HAP-1 (cell line): ENCODE results near the gene TSPAN4.
A peak's percentile ranks its signal among the peaks of the same experiment; 100 is the strongest.

ENCODE experiments used
- DNase-seq, 2 experiments: peaks; one replicate each; pipeline ENCODE4 v3.0.0-alpha.2; 2016 to 2020; ENCODE audit warnings: low spot score in 2 of 2
- H3K27me3 ChIP-seq: fragments of 250-450 bp; sonication (Bioruptor Pico); 2 replicates; pipeline ENCODE4 v1.5.1; 2020; ENCODE audit warnings: low read depth, mild to moderate bottlenecking, moderate library complexity
- H3K36me3 ChIP-seq: fragments of 250-450 bp; sonication (Bioruptor Pico); replicated peaks from 2 replicates; pipeline ENCODE4 v1.5.1; 2020; ENCODE audit warnings: mild to moderate bottlenecking
- H3K4me1 ChIP-seq: fragments of 250-450 bp; sonication (Bioruptor Pico); 2 replicates; pipeline ENCODE4 v1.5.1; 2020; ENCODE audit warnings: mild to moderate bottlenecking
- H3K4me3 ChIP-seq: fragments of 250-450 bp; sonication (Bioruptor Pico); 2 replicates; pipeline ENCODE4 v1.5.1; 2020; ENCODE audit warnings: mild to moderate bottlenecking, moderate library complexity
- H3K9me3 ChIP-seq: fragments of 250-450 bp; sonication (Bioruptor Pico); 2 replicates; pipeline ENCODE4 v1.5.1; 2020; ENCODE audit warnings: mild to moderate bottlenecking, moderate library complexity
- in situ Hi-C: fragments of 300-500 bp; cut with MboI; formaldehyde crosslinking; loops from 3 replicates; pipeline ENCODE4 v1.14.3; 2020; ENCODE audit warnings: low sequenced_read_pairs, inconsistent platforms, mixed read lengths

The TSPAN4 gene

DNA sequence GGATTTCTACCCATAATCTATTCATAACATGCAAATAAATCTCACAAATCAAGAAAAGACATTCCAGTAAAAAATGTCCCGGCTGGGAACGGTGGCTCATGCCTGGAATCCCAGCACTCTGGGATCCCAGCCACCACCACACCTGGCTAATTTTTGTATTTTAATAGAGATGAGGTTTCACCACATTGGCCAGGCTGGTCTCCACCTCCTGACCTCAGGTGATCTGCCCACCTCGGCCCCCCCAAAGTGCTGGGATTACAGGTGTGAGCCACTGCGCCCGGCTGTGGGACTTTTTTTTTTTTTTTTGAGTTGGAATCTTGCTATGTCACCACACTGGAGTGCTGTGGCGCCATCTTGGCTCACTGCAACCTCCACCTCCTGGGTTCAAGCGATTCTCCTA lies 63.3 kb downstream of the TSPAN4 start:
- no peak overlapping the region for H3K4me3 ChIP-seq
- H3K36me3 ChIP-seq: peaks cover 48% of the 10 kb centered on the region
- in situ Hi-C loops: no loop called here
- H3K27me3 ChIP-seq: no peaks in the 10 kb centered on the region
- no peak for DNase-seq
- no peaks in the 10 kb centered on the region for H3K9me3 ChIP-seq
- no peaks in the 10 kb centered on the region; the same call in 1 of the 2 replicates for H3K4me1 ChIP-seq

DNA sequence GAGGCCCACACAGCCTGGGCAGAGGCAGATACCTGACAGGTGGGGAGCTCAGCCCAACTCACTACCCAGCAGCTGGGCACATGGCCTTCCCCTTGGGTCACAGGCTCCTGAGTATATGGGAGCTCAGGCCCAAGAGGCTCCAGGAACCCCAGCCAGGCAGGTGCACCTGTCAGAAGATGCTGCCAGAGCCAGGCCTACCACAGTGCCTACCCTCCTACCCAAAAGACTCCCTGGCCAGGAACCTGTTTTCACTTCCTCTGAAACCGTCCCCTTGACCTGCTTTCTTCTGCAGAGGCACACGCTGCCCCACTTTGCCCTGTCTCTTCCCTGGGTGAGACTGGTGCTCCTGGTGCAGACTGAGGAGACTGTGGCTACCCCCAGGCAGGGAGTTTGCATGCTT lies 65.0 kb downstream of the TSPAN4 start:
- no peaks in the 10 kb centered on the region for H3K27me3 ChIP-seq
- H3K4me3 ChIP-seq: no peak overlapping the region
- no peak for DNase-seq
- H3K36me3 ChIP-seq: peaks cover 30% of the 10 kb centered on the region
- H3K4me1 ChIP-seq: peaks cover 8% of the 10 kb centered on the region
- H3K9me3 ChIP-seq: no peaks in the 10 kb centered on the region
- in situ Hi-C loops: no loop called here

DNA sequence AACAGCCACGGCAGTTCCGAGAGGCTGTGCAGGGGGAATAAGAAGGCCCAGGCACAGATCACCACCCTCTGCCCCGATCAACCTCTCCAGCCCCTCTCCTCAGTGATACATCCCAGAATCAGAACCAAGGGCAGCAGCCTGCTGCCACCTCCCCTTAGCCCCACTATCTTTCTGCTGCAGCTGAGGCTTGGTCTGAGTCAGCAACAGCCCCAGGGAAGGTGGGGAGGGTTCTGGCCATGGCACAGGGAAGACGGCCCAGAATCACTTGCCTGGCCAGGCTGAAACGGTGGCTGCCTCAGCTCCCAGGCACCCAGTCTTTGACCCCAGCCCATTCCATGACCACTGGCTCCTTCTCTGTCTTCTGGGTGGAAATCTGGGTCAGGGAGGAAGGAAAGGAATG lies 65.6 kb downstream of the TSPAN4 start:
- Histone ChIP-seq H3K9me3 (no peaks in the 10 kb centered on the region), H3K36me3 (peaks cover 24% of the 10 kb centered on the region), H3K4me3 (no peak overlapping the region), H3K27me3 (no peaks in the 10 kb centered on the region), H3K4me1 (peaks cover 8% of the 10 kb centered on the region)
- DNase-seq: no peak
- in situ Hi-C loops: no loop called here

DNA sequence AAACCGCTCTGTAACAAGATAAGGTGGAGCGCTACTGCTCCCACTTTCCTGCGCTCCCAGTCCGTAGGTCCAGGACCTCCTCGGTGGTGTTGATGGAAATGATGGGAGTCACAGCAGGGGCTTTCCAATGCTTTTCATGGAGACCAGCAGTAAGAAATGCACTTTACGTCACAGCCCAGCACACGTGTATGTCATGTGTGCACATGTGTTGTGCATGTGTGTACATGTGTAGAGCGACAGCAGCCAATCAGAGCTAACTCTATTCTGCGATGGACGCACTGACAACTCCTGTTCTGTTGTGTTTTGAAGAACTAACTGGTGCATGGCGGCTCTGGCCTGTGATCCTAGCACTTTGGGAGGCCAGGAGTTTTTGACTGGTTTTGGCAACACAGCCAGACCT lies 66.8 kb downstream of the TSPAN4 start:
- H3K36me3 ChIP-seq: peaks cover 16% of the 10 kb centered on the region
- in situ Hi-C loops: no loop called here
- no peak for DNase-seq
- H3K9me3 ChIP-seq: no peaks in the 10 kb centered on the region
- H3K4me1 ChIP-seq: peaks cover 8% of the 10 kb centered on the region
- H3K27me3 ChIP-seq: no peaks in the 10 kb centered on the region
- H3K4me3 ChIP-seq: peak overlapping the region; percentile 84

DNA sequence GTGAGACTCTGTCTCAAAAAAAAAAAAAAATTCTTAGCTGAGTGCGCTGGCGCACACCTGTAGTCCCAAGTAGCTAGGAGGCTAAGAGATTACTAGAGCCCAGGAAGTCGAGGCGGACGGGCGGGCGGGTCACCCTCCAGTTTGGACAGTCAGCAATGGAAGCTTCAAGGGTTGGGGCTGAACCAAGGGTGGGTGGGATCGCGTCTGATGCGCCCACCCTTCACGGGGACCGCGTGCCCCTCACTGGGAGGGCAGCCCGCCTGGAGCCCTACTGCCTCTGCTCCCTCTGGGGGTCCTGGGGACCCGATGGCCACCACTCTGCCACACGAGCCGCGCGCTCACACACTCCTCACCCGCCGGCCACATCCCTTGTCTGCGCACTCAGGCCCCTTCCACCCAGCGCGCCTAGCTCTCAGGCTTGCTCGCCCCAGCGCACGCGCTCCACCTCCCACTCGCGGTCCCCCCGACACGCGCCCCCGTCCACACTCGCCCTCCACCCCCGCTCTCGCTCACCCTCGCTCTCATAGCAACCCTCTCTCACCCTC lies 67.5 kb downstream of the TSPAN4 start:
- peak in 1 of 2 experiments; percentile 36 for DNase-seq
- peaks cover 10% of the 10 kb centered on the region; the same call in 1 of the 2 replicates for H3K36me3 ChIP-seq
- in situ Hi-C loops: no loop called here
- peaks cover 8% of the 10 kb centered on the region for H3K4me1 ChIP-seq
- H3K4me3 ChIP-seq: peak overlapping the region; percentile 84
- no peaks in the 10 kb centered on the region for H3K27me3 ChIP-seq
- H3K9me3 ChIP-seq: no peaks in the 10 kb centered on the region

DNA sequence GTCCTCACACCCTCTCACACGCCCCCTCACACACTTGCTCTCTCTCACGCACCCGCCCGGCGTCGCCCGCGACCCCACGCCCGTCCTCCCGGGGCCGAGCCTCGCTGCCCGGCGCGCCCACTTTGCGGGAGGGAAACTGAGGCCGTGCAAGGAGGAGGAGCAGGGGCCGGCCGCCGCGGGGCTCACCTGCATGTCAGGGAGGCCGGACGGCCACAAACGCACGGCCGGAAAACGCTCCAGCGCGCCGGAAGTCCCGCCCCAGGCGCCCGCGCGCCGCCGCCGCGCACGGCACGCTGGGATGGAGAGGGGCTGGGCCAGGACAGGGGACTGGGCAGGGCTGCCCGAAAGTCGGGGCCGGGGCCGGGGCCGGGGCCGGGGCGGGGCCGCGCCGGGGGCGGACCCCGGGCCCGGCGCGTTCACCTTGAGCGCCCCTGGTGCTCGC lies 68.0 kb downstream of the TSPAN4 start, which contains the start of gene CHID1:
CHID1 (minus strand) TSS at position 222 of the 442 bp plus-strand sequence. CDS start 5,994 bp downstream, outside the sequence.
- DNase-seq: peak; percentile 81 to 92
- H3K27me3 ChIP-seq: no peaks in the 10 kb centered on the region
- H3K4me1 ChIP-seq: peaks cover 8% of the 10 kb centered on the region
- no peaks in the 10 kb centered on the region for H3K9me3 ChIP-seq
- in situ Hi-C loops: no loop called here
- H3K4me3 ChIP-seq: peak within 1 kb of the TSS; percentile 84
- H3K36me3 ChIP-seq: peaks cover 10% of the 10 kb centered on the region; the same call in 1 of the 2 replicates

DNA sequence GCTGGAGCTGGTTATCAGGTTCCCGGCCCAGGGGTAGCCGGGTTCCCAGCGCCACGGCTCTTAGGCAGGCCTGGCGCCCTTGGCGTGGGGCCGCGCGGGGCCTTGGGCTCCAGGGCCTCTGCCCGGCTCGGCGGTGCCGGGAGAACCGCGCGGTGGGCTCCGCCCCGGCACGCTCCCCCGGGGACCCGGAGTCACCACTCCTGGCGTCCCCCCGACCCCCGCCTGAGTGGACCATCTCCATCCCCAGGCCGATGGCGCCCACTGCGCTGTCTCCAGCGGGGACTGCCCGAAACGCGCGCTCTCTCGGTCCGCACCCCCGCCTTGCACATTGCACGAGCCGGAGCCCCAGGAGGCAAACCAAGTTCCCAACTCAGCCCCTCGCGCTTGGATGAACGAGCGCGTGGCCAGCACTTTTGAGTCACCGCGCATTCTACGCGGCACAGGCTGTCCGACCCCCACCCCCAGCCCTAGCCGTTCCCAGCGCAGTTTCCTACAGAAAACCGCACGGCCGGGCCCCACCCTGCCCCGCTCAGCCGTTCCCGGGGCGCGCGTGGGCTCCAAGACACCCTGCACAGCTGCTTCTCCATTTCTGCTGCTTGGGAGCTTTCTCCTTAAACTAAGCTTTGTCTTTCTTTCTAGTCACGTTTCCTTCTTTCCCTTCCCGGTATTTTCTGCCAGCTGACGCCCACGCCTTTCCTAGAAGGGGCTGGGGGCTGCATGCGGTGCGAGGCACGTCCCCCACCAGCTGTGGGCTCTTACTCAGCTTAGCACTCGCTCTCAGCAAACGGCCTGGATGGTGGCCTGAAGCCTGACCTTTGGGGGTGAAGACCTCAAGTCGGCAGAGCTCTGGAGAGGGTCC lies 68.6 kb downstream of the TSPAN4 start:
- no peaks in the 10 kb centered on the region for H3K9me3 ChIP-seq
- H3K4me1 ChIP-seq: peaks cover 8% of the 10 kb centered on the region
- H3K4me3 ChIP-seq: peak overlapping the region; percentile 84
- H3K27me3 ChIP-seq: no peaks in the 10 kb centered on the region
- in situ Hi-C loops: no loop called here
- peaks cover 10% of the 10 kb centered on the region; the same call in 1 of the 2 replicates for H3K36me3 ChIP-seq
- DNase-seq: peak in 1 of 2 experiments; percentile 61

DNA sequence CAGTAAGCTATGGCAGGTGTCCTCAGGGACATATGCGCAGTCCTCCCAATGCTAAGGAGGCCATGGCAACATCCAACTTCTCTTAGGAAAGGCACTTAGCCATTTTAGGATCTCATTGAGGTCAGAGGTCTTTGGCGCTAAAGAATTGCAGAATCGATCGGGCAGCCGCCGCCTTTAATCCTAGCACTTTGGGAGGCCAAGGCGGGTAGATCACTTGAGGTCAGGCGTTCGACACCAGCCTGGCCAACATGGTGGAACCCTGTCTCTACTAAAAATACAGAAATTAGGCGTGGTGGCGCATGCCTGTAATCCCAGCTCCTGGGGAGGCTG lies 69.2 kb downstream of the TSPAN4 start:
- in situ Hi-C loops: no loop called here
- H3K9me3 ChIP-seq: no peaks in the 10 kb centered on the region
- no peak for DNase-seq
- peaks cover 8% of the 10 kb centered on the region for H3K4me1 ChIP-seq
- H3K36me3 ChIP-seq: peaks cover 10% of the 10 kb centered on the region; the same call in 1 of the 2 replicates
- peak overlapping the region; percentile 84; the same call in 1 of the 2 replicates for H3K4me3 ChIP-seq
- no peaks in the 10 kb centered on the region for H3K27me3 ChIP-seq

DNA sequence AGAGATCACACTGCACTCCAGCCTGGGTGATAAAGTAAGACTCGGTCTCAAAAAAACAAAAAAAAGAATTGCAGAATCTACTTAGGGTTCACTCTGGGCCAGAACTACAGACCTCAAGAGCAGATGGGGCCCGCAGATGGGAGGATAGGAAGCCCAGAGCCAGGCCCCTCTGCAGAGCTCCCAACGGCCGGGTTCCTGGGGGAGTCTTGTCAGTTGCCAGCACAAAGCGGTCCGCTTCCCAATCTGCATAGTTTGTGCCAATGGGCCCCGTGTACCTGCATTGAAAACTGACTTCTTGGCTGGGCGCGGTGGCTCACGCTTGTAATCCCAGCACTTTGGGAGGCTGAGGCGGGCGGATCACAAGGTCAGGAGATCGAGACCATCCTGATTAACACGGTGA lies 69.6 kb downstream of the TSPAN4 start:
- peaks cover 8% of the 10 kb centered on the region for H3K4me1 ChIP-seq
- DNase-seq: no peak
- no peaks in the 10 kb centered on the region for H3K9me3 ChIP-seq
- no peaks in the 10 kb centered on the region for H3K27me3 ChIP-seq
- H3K36me3 ChIP-seq: peaks cover 10% of the 10 kb centered on the region; the same call in 1 of the 2 replicates
- H3K4me3 ChIP-seq: no peak overlapping the region
- in situ Hi-C loops: no loop called here

DNA sequence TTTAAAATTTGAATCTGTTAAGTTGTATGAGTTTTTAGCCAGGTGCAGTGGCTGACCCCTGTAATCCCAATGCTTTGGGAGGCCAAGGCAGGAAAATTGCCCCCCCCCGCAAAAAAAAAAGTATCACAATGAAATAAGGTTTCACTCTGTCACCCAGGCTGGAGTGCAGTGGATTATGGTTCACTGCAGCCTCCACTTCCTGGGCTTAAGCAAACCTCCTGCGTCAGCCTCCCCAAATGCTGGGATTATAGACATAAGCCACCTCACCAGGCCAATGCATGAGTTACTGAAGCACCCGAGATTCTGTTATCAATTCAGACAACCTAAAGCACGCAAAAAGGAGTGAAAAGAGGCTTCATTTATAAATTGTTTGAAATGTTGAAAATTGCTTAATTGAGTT lies 70.4 kb downstream of the TSPAN4 start:
- Histone ChIP-seq H3K4me3 (no peak overlapping the region), H3K4me1 (peaks cover 8% of the 10 kb centered on the region), H3K36me3 (peaks cover 10% of the 10 kb centered on the region; the same call in 1 of the 2 replicates), H3K27me3 (no peaks in the 10 kb centered on the region), H3K9me3 (no peaks in the 10 kb centered on the region)
- DNase-seq: no peak
- in situ Hi-C loops: no loop called here

DNA sequence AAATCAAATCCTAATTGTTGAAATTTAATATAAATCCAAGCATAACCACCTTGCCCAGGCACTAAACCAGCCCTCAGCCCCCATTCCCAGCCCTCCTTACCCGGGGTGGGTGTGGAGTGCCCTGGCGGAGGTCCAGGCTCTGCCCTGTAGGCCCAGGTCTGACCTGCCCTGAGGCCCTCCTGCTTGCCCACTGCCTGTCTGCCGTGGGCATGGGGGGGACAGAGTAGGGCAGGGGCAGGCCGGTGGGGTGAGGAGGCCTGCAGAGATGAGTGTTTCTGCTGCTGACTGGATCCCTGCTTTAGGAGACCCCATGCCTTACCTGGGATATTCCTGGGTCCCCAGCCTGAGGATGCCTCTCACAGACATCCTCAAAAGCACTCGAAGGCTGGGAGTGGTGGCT lies 71.6 kb downstream of the TSPAN4 start:
- Histone ChIP-seq H3K4me3 (no peak overlapping the region), H3K9me3 (no peaks in the 10 kb centered on the region), H3K36me3 (peaks cover 5% of the 10 kb centered on the region; the same call in 1 of the 2 replicates), H3K4me1 (peaks cover 8% of the 10 kb centered on the region), H3K27me3 (no peaks in the 10 kb centered on the region)
- no peak for DNase-seq
- in situ Hi-C loops: no loop called here

DNA sequence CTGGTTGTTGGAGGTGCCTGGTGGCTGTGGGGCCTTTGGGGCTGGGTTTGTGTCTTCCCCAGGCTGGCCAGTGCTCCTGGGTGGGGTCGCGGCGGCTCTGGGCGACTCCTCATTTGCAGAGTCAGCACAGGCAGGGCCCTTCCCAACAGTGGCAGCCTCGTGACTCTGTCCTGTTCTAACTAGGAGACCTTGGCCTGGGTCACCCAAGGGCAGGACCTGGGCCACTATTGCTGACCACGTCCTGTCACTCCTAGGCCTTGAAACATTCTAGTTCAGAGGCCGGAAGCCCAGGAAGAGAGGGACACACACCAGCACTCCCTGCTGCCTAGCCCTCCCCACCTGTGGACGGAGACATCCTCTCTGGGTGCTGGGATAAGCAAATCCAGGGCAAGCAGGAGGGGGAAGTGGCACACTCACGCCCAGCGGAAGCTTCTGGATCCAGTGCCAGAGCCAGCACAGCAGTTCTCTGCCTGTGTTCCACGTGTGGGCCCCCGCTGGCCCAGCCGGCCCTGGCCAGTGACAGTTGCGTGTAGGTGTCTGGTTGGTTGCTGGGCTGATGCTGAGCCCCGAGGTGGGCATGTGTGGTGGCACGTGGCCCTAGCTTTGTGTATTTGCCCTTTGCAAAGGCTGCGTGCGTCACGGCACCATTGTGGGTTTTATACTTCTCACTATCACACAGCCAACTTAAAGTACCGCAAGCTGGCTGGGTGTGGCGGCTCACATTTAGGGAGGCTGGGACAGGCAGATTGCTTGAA lies 72.3 kb downstream of the TSPAN4 start:
- no peak overlapping the region for H3K4me3 ChIP-seq
- no peaks in the 10 kb centered on the region for H3K9me3 ChIP-seq
- DNase-seq: no peak
- peaks cover 5% of the 10 kb centered on the region; the same call in 1 of the 2 replicates for H3K36me3 ChIP-seq
- in situ Hi-C loops: no loop called here
- H3K27me3 ChIP-seq: no peaks in the 10 kb centered on the region
- H3K4me1 ChIP-seq: peaks cover 8% of the 10 kb centered on the region
